Fibroblast of villous mesenchyme (primary cell): ENCODE results near the gene LY86. TPM values are rescaled to one million over a fixed set of nuclear protein-coding genes. Genes with fewer than 3 reads are reported as not detected.

Experiments
- DNase-seq: peaks from one replicate; pipeline ENCODE4 v3.0.0-alpha.2; 2010; ENCODE audit warnings: low read depth
- H3K4me3 ChIP-seq: 2 replicates; pipeline ENCODE4 v1.5.1; 2011; ENCODE audit warnings: low read depth, mild to moderate bottlenecking, low read length
- CTCF ChIP-seq: IDR thresholded peaks from 2 replicates; pipeline ENCODE4 v1.5.1; 2012; ENCODE audit warnings: low read depth, mild to moderate bottlenecking, low read length; ENCODE audit not compliant: insufficient read depth
- total RNA-seq: library from RNA; depleted of rRNA; stranded (reverse); fragments of >200 nt; gene quantifications from 2 replicates; pipeline ENCODE4 v1.2.3, GENCODE V29; 2012

LY86 gene
- total RNA-seq, 1 donor = not detected

- no peak for DNase-seq
- TF ChIP-seq CTCF = no peak
- H3K4me3 ChIP-seq = no peak overlapping the region
These were observed 60.3 kb downstream of the LY86 start for GRCh38 chr6:6648692-6649343.

GRCh38 chr6:6649824-6650349, 61.4 kb downstream of the LY86 start:
- H3K4me3 ChIP-seq = no peak overlapping the region
- no peak for DNase-seq
- no peak for TF ChIP-seq CTCF

- no peak for DNase-seq
- no peak for TF ChIP-seq CTCF
- no peak overlapping the region for H3K4me3 ChIP-seq
These were observed 62.3 kb downstream of the LY86 start for GRCh38 chr6:6650839-6651238.

GRCh38 chr6:6651335-6651734, 62.8 kb downstream of the LY86 start:
- TF ChIP-seq CTCF = no peak
- no peak for DNase-seq
- no peak overlapping the region for H3K4me3 ChIP-seq

GRCh38 chr6:6652932-6653331, 64.4 kb downstream of the LY86 start:
- TF ChIP-seq CTCF = no peak
- DNase-seq = no peak

GRCh38 chr6:6654599-6655575, 66.4 kb downstream of the LY86 start:
- H3K4me3 ChIP-seq = no peak overlapping the region
- no peak for DNase-seq
- no peak for TF ChIP-seq CTCF

More at GRCh38 chr6:6652932-6653331, 64.4 kb downstream of the LY86 start:
- H3K4me3 ChIP-seq = no peak overlapping the region
